Fibroblast of pulmonary artery (primary cell): Measurements from ENCODE around the gene CELF1.
"Not testable (repeated sequence)": the region's sequence is repeated elsewhere in the genome, so short reads cannot be mapped to it uniquely, and the experiment has no call there.

Experiments used
- DNase-seq: peaks from one replicate; pipeline ENCODE4 v3.0.0-alpha.2; 2010; ENCODE audit warnings: low read depth
- H3K4me3 ChIP-seq: replicated peaks from 2 replicates; pipeline ENCODE4 v1.5.1; 2011; ENCODE audit warnings: low read depth, mild to moderate bottlenecking, control low read depth, low read length, moderate library complexity
- TF ChIP-seq, protein P1 (sequence below): IDR thresholded peaks from 2 replicates; pipeline ENCODE4 v1.5.1; 2011; ENCODE audit warnings: mild to moderate bottlenecking, control low read depth, low read length, inconsistent platforms; ENCODE audit errors: missing control alignments

CELF1 gene

DNA sequence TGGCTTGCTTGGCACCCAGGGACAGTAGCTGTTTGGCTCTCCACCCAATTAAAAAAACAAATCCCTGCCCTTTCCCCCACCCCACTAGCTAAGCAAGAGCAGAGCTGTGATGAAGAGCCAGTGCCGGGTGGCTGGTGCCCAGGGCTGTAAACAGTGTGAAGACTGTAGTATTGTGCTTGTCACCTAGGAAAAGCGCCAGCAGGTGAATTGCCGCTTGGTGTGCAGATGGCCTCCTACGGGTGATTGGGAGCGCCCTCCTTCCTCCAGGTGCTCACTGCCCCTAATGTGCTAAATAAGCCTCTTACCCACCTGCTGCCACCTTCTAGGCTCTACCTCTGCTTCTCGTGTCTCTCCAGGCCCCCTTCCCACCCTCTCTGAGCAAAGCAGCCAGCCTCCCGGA, 85.6 kb downstream of the CELF1 start:
- DNase-seq, result no peak
- peak overlapping the region; percentile 31 for H3K4me3 ChIP-seq
- TF ChIP-seq, protein P1, sequence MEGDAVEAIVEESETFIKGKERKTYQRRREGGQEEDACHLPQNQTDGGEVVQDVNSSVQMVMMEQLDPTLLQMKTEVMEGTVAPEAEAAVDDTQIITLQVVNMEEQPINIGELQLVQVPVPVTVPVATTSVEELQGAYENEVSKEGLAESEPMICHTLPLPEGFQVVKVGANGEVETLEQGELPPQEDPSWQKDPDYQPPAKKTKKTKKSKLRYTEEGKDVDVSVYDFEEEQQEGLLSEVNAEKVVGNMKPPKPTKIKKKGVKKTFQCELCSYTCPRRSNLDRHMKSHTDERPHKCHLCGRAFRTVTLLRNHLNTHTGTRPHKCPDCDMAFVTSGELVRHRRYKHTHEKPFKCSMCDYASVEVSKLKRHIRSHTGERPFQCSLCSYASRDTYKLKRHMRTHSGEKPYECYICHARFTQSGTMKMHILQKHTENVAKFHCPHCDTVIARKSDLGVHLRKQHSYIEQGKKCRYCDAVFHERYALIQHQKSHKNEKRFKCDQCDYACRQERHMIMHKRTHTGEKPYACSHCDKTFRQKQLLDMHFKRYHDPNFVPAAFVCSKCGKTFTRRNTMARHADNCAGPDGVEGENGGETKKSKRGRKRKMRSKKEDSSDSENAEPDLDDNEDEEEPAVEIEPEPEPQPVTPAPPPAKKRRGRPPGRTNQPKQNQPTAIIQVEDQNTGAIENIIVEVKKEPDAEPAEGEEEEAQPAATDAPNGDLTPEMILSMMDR, result no peak

- peak overlapping the region; percentile 31 for H3K4me3 ChIP-seq
- DNase-seq, result peak; percentile 72
- TF ChIP-seq, protein P1, result no peak
Measured at GRCh38 chr11:47466701-47467250, 86.2 kb downstream of the CELF1 start.

- TF ChIP-seq, protein P1, result no peak
- DNase-seq, result peak; percentile 87
- H3K4me3 ChIP-seq, result peak overlapping the region; percentile 31
Measured at GRCh38 chr11:47466201-47466600, 86.7 kb downstream of the CELF1 start.

GRCh38 chr11:47464483-47464882, 88.4 kb downstream of the CELF1 start:
- DNase-seq, result no peak
- TF ChIP-seq, protein P1, result no peak
- no peak overlapping the region for H3K4me3 ChIP-seq

DNA sequence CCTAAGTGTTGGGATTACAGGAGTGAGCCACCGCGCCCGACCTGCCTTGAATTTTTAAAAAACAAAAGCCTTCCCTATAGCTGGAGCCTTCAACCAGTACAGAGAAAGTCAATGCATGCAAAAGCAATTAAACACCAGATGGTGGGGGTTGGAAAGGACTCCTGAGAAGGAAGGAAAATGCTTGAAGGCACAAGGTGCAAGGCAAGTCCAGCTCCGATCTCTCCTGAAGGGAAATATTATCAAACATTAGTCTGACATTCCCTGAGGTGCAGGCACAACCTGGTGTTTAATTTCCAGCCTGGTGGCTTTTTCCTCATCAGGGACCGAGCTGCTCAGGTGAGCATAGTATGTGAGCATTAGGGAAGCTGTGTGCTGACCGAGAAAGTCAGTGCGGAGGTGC, 91.1 kb downstream of the CELF1 start:
- no peak for DNase-seq
- TF ChIP-seq, protein P1, result no peak
- H3K4me3 ChIP-seq, result no peak overlapping the region

DNA sequence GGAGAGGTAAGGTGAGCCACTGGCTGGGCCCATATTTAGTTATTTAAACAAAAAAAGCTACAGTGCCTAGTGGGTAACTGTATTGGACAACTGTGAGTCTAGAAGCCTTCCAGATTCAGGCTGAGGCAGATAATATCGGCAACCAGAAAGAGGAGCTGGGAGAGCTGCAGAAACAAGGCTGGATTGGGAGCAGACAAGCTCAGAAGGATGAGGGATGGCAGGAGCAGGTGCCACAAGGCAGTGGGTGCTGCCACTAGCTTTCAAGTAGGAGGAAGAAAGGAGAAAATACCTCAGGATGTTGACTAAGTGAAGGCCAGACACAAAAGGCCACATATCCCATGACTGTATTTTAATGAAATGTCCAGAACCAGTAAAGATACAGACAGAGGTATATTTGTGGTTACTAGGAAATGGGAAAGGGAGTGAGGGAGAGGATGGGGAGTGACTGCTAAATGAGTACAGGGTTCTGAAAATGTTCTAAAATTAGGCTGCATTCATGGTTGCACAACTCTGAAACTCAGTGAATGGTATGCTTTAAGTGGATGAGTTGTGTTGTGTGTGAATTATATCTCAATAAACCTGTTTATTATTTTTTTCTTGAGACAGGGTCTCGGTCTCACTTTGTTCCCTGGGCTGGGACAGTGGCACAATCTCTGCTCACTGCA, 92.2 kb downstream of the CELF1 start:
- TF ChIP-seq, protein P1, result no peak
- no peak overlapping the region for H3K4me3 ChIP-seq
- DNase-seq, result peak; percentile 40

GRCh38 chr11:47454258-47454671, 98.7 kb downstream of the CELF1 start:
- TF ChIP-seq, protein P1, result peak; percentile 90
- peak; percentile 93 for DNase-seq
- not testable (repeated sequence) for H3K4me3 ChIP-seq
